HG03354 (cell line): ENCODE results near the gene THYN1.
"Not testable (repeated sequence)": the region's sequence is repeated elsewhere in the genome, so short reads cannot be mapped to it uniquely, and the experiment has no call there.

Source experiments
- ATAC-seq: cut with Tn5 transposase; IDR thresholded peaks from one replicate; pipeline ENCODE4 v1.9.1; 2021; ENCODE audit warnings: mild to moderate bottlenecking; ENCODE audit not compliant: unreplicated experiment, poor library complexity, severe bottlenecking

Gene THYN1

DNA sequence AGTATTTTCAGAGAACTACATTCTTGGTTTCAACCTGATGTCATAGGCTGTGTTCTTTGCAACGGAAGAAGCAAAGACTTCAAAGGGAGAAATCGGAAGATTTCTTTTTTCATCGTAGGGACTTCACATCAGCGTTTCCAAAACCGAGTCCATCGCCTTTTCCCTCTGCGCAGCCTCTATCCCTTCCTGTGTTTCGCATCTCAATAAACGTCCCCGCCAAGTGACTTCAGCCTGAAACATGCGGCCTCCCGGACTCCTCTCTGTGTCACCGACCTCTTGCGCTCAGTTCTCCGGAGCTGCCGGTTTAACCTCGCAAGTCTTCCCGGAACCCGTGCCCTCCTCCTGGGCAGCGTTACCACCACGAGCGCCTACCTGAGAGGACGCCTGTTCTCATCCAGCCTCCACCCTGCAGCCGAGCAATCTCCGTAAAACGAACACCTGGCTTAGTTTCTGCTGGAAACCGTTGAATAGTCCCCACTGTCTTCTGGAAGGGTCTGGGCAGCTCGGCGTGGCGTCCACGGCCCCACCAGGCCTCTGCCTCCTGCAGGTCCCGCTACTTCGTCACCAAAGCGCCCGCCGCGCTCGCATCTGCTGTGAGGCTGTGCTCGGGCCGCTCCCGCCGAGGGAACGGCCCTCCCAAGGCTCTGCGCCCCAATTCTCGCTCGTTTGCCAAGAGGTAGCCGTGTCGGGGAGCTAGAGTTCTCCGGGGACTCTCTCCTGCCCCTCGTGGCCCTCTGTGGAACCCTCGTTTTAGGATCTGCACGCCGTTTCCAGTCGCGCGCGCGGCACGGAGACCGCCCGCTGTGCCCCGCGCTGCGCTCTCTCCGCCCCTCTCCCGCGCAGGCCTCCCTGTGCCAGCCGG, 22.6 kb upstream of the THYN1 start, which contains the start of gene GLB1L3:
TSS of gene GLB1L3 (plus strand) at position 846 of the 862 bp plus-strand sequence. CDS start 362 bp downstream, outside the sequence.
- ATAC-seq = peak; percentile 85

DNA sequence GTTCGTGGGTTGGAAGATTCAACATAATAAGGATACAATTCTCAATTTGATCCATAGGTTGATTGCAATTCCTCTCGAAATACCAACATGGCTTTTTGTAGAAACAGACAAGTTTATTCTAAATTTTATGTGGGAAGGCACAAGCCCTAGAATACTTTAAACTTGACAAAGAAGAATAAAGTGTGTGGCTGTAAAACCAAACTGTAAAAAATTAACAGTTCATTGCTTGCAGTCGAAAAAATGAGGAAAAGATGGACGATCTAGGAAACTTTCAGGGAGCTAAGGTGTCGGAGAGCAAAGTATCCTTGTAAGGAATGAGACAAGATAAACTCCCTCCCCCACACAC, 22.0 kb upstream of the THYN1 start:
- no peak for ATAC-seq

DNA sequence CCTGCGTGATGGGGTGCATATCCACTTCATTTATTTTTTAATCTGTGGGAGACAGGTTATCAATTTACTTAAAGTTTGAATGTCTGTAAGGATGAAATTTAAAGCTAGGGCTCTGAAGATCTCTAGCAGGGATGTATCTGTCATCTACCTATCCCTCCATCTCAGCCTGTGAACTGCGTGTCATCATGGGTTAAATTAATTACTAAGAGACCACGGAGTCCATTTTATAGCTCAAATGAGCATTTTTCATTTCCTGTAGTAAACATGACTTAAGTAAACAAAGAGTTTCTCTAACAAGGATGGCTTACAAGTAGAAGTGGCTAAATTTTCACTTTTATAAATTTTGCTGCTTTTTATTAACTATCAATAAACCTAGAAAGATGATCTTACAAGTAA, 20.2 kb upstream of the THYN1 start:
- ATAC-seq = no peak

DNA sequence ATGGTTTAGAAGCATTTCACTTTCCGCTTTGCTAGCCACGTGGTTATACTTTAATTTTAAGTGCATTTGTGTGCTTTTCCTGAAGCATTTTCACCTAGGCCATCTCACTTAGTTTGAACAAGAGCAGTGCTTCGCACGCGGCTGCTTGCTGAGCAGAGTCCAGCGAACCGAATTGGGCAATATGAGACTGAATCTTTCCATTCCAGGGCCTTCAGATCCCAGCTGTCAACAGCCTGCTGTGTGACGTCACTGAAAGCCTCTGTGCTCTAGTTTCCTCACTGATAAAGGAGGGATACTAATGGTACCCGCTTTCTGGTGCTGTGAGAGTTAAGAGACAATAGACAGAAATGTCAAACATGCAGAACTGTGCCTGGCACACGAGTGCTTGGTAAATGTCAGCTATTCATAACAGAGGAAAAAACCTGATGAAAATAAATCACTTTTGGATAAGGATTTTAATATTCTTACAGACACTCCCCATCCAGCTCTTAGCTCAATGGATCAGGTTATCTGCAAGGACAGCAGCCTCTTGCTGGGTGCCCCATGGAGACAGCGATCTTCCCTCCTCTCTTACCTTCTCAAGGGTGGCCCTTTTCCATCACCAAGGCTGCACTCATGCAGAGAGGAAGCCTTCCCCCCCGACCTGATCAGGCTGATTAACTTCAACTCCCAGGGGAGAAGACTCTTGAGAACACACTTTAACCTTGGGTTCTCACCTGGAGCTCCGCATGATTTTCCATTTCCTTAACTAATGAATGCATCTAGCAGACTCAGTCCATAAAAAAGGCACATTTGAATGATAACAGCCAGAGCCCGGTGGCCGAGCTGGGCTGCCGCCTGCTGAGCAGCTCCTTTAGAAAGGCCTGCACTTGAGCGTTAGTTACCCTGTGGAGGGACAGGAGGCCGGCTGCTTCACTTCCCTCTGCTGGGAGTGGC, 19.5 kb upstream of the THYN1 start:
- ATAC-seq = no peak

DNA sequence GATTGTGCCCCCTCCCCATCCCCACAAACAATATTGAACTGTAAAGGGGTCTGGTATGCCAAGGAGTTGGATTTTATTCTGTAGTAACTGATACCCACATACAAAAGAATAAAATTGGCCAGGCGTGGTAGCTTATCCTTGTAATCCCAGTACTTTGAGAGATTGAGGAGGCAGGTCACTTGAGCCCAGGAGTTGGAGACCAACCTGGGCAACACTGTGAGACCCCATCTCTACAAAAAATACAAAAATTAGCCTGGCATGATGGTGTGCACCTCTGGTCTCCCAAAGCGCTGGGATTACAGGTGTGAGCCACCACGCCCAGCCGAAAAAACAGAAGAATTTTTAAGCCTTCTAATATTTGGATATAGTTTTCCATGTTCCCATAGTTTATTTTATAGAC, 18.8 kb upstream of the THYN1 start:
- no peak for ATAC-seq

DNA sequence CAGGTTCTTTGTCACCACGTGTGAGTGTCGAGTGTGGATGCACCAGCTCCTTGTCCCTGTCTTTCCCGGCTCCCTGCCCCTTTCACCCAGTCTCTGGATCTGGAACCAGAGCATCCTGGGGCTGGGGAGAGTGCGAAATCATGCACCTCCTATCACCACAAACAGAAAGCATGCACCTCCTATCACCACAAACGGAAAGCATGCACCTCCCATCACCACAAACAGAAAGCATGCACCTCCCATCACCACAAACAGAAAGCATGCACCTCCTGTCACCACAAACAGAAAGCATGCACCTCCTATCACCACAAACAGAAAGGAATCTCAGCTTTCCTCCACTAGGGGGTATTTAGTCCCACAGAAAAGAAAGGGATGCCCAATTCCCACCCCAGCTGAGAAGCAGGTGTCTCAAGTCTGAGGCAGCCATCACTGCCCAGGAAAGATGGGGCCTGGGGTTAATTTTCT, 17.1 kb upstream of the THYN1 start:
- ATAC-seq = no peak

DNA sequence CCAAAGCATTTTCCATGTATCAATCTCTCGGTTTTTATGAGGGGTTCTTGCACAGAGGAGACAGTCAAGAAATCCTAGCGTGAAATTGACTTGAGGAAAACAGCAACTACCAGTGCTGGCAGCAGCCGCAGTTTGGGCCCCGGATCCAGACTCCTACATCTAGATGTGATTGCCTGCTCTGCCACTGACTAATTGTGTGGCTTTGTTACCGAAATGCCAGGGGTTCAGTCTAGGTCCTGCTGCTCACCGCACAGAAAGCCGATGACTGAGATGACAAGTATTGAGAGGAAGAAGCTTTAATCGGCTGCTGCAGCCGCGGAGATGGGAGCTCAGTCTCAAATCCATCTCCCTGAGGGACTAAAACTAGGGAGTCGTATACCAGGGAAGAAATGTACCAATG, 14.8 kb upstream of the THYN1 start:
- no peak for ATAC-seq

DNA sequence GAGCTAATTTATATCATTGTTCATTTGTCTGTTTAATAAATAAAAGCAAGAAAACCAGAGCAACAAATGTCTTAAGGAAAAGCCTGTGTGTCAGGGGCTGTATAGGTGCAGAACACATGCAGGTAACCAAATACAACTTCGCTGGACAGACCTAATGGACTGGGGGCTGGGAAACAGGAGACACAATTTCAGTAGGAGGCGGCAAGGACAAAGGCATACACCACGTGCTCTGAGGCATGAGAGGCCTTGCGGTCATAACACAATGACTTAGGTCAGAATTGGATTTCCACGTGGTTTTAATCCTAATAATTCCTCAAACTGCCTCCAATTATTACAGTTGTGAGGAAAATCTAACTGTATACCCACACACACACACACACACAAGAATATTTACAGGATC, 14.3 kb upstream of the THYN1 start:
- no peak for ATAC-seq

DNA sequence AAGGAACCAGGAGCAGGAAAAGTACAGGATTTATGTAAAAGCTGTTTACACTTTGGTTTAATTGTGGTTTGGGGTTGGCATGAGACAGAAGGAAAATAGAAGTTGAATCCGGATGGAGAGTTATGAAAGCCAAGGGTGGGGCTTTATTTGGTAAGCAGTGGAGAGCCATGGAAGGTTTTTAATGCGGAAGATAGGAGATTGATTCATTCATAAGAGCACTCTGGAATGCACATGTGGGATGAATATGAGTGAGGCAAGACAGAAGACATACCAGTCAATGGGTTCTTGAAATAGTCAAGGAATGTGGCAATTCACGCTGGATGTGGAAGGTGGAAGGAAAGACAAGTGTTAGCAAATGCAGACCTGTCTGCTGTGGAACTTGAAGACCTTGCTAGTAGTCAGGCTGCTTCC, 13.7 kb upstream of the THYN1 start:
- no peak for ATAC-seq

DNA sequence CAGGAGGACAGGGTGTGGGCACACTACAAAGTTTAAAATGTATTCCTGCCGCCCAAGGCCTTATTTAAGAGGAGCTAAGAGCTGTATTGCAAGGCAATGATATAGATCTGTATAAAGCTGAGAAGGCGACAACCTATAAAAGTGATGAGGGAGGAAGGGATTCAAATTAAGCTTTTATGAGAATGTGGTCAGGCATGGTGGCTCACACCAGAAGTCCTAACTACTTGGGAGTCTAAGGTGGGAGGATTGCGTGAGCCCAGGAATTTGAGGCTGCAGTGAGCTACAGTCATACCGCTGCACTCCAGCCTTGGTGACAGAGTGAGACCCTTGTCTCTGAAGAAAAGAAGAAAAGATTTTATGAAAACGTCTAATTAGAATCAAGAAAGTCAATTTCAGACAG, 13.3 kb upstream of the THYN1 start:
- no peak for ATAC-seq

DNA sequence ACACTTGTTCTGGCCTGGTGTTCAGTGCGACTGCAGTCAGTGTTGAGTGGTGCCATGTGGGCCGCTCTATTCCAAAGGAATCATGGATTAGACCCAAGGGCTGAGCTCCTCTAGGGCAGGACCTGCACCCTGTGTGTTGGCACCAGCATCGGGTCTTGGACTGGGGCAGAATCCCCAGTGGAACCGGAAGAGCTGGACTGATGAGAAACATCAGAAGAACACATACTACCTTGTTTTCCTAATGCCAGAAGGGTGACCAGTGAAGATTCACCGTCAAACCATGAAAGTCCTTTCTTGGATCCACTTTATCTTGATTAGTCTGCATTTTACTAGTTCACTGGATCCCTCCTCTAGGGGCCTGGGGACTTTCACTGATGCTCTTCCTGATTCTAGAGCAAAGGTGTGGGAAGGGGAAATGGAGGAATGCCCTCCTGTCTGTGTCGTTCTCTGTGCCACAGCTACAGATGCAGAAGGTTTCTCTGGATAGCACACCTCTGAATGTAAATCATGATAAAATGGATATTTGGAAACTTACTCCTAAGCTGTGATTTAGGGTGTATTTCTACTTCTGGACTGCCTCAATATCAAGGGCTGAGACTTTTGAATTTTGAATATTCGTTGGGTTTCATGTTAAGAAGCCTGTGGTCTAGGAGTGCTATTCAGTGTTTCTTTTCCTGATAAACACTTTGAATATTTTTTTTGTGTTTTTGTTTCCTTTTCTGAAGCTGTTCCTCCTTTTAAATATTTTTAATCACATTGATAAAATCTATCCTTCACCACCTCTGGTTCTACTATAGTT, 12.0 kb upstream of the THYN1 start:
- ATAC-seq = no peak

DNA sequence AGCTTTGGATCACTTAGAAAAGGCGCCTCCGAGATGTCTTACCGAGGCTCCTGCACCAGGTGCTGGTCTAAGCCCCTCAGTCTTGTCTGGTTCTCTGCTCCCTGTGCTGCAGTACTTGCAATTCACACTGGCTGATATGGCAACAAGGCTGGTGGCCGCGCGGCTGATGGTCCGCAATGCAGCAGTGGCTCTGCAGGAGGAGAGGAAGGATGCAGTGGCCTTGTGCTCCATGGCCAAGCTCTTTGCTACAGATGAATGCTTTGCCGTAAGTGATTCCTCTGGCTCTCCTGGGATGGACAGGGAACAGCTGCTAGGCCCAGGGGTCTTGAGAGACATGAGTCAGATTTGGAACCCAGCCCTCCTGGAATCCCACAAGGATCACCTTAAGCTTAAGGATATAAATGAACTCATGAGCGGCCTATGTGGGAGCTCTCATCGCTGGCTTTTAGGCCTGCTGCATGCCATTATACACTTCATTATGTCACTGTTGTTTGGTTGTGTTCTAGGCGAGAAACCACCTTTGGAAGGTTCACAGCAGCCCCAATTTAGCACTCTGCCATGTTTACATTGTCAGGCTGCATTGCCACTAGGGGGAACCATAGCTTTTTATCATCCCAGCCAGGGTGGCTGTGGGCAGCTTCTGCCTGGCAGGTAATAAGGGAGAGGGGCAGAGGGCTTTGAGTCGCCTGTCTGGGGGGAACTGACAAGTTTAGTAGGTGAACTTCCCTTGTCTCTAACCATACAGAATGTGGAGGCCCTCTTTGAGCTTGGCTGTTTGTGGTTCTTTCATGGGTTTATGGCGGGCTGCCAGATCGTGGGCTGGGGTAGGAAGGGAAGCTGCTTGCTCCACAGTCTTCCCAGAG, 8.7 kb upstream of the THYN1 start:
- ATAC-seq = no peak

DNA sequence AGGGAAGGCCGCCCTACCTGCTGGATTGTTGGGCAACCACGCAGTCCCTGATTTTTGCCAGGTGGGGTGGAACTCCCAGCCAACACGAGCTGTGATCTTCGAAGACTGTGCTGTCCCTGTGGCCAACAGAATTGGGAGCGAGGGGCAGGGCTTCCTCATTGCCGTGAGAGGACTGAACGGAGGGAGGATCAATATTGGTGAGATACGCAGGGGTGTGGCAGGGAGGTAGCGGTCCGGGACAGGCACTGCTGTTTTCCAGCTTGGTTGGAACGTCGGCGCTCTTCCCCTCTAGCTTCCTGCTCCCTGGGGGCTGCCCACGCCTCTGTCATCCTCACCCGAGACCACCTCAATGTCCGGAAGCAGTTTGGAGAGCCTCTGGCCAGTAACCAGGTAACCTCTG, 7.8 kb upstream of the THYN1 start:
- no peak for ATAC-seq

DNA sequence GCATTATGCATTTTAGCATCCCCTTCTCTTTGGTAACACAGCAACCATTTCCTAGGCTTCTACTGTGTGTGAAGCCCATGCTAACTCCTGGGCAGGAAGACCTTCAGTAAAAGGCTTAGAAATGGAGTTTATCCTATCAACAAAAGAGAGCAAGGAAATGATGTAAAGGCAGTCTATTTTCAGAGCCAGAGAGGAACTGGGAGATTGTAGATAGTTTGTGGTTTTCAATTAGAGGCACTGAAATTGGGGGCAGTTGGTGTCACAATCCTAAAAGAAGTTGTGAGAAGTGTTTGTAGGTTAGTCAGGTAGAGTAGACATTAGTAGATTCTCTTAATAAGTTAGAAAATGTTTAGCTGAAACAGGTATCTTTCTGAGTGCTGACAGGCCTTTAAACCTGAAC, 7.4 kb upstream of the THYN1 start:
- no peak for ATAC-seq

DNA sequence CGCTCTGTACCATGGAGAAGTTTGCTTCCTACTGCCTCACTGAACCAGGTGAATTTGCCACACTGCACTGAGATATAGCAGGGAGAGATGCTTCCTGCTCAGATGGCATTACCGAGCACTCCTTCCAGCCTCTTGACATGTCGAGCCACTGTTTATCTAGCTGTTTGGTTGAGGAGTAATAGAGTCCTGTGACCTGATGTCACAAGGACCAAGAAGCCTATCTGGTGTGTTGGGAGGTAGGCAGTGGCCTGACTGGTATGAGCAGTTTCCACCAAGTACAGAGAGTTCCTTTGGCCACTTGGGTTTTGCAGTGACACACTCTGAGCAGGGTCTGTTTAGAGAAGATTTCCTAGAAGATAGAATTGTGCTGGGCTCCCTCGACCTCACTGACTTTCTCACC, 5.4 kb upstream of the THYN1 start:
- ATAC-seq = no peak

DNA sequence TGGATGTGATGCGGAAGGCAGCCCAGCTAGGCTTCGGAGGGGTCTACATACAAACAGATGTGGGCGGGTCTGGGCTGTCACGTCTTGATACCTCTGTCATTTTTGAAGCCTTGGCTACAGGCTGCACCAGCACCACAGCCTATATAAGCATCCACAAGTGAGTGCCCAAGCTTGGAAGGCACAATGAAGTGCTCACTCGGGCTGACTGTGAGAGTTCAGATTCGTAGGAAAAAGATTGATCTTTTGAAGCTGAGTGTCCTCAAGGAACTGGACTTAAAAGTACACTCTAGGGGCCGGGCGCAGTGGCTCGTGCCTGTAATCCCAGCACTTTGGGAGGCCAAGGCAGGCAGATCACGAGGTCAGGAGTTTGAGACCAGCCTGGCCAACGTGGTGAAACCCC, 3.9 kb upstream of the THYN1 start:
- ATAC-seq = no peak

DNA sequence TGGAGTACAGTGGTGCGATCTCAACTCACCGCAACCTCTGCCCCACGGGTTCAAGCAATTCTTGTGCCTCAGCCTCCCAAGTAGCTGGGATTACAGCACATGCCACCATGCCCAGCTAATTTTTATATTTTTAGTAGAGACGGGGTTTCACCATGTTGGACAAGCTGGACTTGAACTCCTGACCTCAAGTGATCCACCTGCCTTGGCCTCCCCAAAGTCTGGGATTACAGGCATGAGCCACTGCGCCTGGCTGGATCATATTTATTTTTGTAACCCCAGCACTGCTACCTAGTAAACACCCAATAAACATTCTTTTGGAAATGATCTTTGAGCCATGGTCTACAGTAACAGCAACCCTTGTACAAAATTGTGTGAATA, 2.0 kb upstream of the THYN1 start:
- ATAC-seq = not testable (repeated sequence)

DNA sequence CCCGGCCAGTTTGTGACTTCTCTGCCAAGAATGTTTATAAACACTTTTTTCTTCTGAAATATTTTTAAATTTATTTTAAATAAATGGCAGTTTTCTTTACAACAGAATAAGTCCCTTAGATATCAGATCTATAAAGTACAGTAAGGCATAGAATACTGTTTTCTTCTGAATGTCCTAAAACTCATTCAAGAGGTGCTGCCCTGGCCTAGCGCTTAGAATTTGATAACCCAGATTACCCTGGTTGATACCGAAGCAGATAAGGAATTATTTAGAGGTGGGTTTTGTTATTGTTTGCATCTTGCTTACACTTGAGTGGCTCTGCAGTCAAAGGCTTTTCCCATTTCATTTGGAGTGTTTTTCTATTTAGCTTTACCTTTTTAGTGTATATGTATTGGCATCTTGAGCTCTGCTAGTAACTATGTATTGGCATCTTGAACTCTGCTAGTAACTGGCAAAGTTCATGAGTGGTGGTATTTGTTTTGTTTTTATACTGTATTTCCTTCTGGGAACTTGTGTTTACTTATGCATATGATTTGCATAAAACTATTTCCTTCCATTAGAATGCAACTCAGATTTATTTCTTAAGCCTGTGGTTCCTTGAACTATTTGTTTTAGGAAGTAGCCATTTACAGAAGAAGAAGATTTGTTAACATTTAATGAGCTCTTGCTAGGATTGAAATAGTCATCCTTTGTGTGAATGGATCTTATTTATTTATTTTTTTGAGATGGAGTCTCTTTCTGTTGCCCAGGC, 1.5 kb upstream of the THYN1 start:
- no peak for ATAC-seq
